Inflammatory macrophage treated with lipopolysaccharide for 1 hour (primary cell): ENCODE data around the gene ZNF608.

Experiments
- DNase-seq, 2 donors: peaks; one replicate each; pipeline ENCODE4 v3.0.0-alpha.2; 2020 to 2022

Gene ZNF608

GRCh38 chr5:124745928-124746915, at the start of gene ZNF608:
ZNF608 (minus strand) TSS chr5:124746639; CDS start chr5:124744989, 1,650 bp downstream.
- peak in 1 of 2 donors; percentile 22 for DNase-seq

GRCh38 chr5:124795829-124796228, 49.4 kb upstream of the ZNF608 start:
- DNase-seq, result no peak

GRCh38 chr5:124790895-124791732, 44.7 kb upstream of the ZNF608 start:
- no peak for DNase-seq

GRCh38 chr5:124790301-124790894, 44.0 kb upstream of the ZNF608 start:
- DNase-seq, result no peak

- no peak for DNase-seq
Observed at GRCh38 chr5:124789104-124789605, 42.7 kb upstream of the ZNF608 start.

- peak; percentile 10 to 18 for DNase-seq
Observed at GRCh38 chr5:124783794-124784193, 37.4 kb upstream of the ZNF608 start.

- no peak for DNase-seq
Observed at GRCh38 chr5:124783285-124783684, 36.8 kb upstream of the ZNF608 start.

GRCh38 chr5:124782262-124782661, 35.8 kb upstream of the ZNF608 start:
- DNase-seq, result no peak

- no peak for DNase-seq
Observed at GRCh38 chr5:124780011-124780410, 33.6 kb upstream of the ZNF608 start.

GRCh38 chr5:124773315-124774311, 27.2 kb upstream of the ZNF608 start:
- no peak for DNase-seq

- no peak for DNase-seq
Observed at GRCh38 chr5:124772457-124773200, 26.2 kb upstream of the ZNF608 start.

- no peak for DNase-seq
Observed at GRCh38 chr5:124771761-124772160, 25.3 kb upstream of the ZNF608 start.

- no peak for DNase-seq
Observed at GRCh38 chr5:124764992-124765611, 18.7 kb upstream of the ZNF608 start.

- DNase-seq, result no peak
Observed at GRCh38 chr5:124764585-124764984, 18.1 kb upstream of the ZNF608 start.

GRCh38 chr5:124761010-124761409, 14.6 kb upstream of the ZNF608 start:
- DNase-seq, result no peak

- no peak for DNase-seq
Observed at GRCh38 chr5:124760608-124761007, 14.2 kb upstream of the ZNF608 start.

GRCh38 chr5:124755565-124755964, 9.1 kb upstream of the ZNF608 start:
- no peak for DNase-seq

- no peak for DNase-seq
Observed at GRCh38 chr5:124755041-124755440, 8.6 kb upstream of the ZNF608 start.

- no peak for DNase-seq
Observed at GRCh38 chr5:124754206-124754927, 7.9 kb upstream of the ZNF608 start.
